HepG2 (cell line): ENCODE results near the gene TIAM2. TPM values are rescaled to one million over a fixed set of nuclear protein-coding genes. Genes with fewer than 3 reads are reported as not detected.

Experiments
- ATAC-seq: fragments of 200-7000 bp; cut with Tn5 transposase; 3 replicates; pipeline ENCODE4 v1.9.1; 2020; ENCODE audit warnings: mild to moderate bottlenecking, moderate library complexity
- BruUV-seq: library from RNA; stranded (reverse); fragments of 400-500 nt; replicated peaks from 2 replicates; lab custom pipeline; 2021; lab: Mats Ljungman, UMichigan
- CTCF ChIA-PET: fragments of 300-600 bp; formaldehyde crosslinking; extraction: SDS; loops from one replicate; lab custom pipeline; 2021; ENCODE audit warnings: low total read pairs, inconsistent platforms, low intra/inter-chr PET ratio; lab: Yijun Ruan, JAX
- POLR2A ChIA-PET: fragments of 350-600 bp; sonication (Branson Sonifier 250); formaldehyde crosslinking; loops from one replicate; lab custom pipeline; 2020; ENCODE audit warnings: antibody characterized with exemption, inconsistent platforms; lab: Yijun Ruan, JAX
- DNase-seq: peaks from one replicate; pipeline ENCODE4 v3.0.0-alpha.2; 2015; ENCODE audit warnings: low spot score
- FAIRE-seq: peaks from 3 replicates; lab custom pipeline; 2011; peaks lifted over from hg19 to GRCh38; lab: Jason Lieb, UNC
- H2AFZ ChIP-seq: one replicate; pipeline ENCODE4 v1.6.1; 2011; ENCODE audit warnings: low read length, inconsistent platforms
- H3K27ac ChIP-seq: fragments of 300-600 bp; 3 replicates; pipeline ENCODE4 v1.8.0; 2011; ENCODE audit warnings: mixed run types, mild to moderate bottlenecking, mixed read lengths, low read length, inconsistent platforms; ENCODE audit not compliant: insufficient read depth; ENCODE audit errors: extremely low read length
- H3K27me3 ChIP-seq, 2 experiments: fragments of 200-600 bp in 1 of 2; 2 replicates in 1 of 2; 3 replicates in 1 of 2; pipeline versions ENCODE4 v1.6.0 to v1.8.0; 2011; ENCODE audit warnings: low read length in 2 of 2, mild to moderate bottlenecking in 2 of 2, moderate library complexity in 2 of 2, inconsistent platforms in 1 of 2; ENCODE audit not compliant: insufficient read depth in 2 of 2, control insufficient read depth in 1 of 2
- H3K36me3 ChIP-seq, 2 experiments: fragments of 200-600 bp in 1 of 2; replicated peaks in 1 of 2; 2 replicates in 1 of 2; 3 replicates in 1 of 2; pipeline versions ENCODE4 v1.5.1 to v1.8.0; 2011; ENCODE audit warnings: low read length in 2 of 2, inconsistent platforms in 1 of 2; ENCODE audit not compliant: insufficient read depth in 2 of 2, control insufficient read depth in 1 of 2
- H3K4me1 ChIP-seq: 2 replicates; pipeline ENCODE4 v1.5.1; 2012; ENCODE audit warnings: low read length, inconsistent platforms; ENCODE audit not compliant: insufficient read depth
- H3K4me2 ChIP-seq: 2 replicates; pipeline ENCODE4 v1.6.0; 2011; ENCODE audit warnings: low read depth, low read length, inconsistent platforms
- H3K4me3 ChIP-seq, 3 experiments: fragments of 200-600 bp in 1 of 3; sonication (generic), shearing (Covaris generic) in 1 of 3; replicated peaks in 1 of 3; 2 replicates each; pipeline ENCODE4 v1.5.1; 2011 to 2016; ENCODE audit warnings: low read length in 3 of 3, inconsistent platforms in 2 of 3, low read depth in 2 of 3, mild to moderate bottlenecking in 2 of 3, control low read depth in 1 of 3, mixed read lengths in 1 of 3; ENCODE audit not compliant: insufficient read depth in 1 of 3
- H3K79me2 ChIP-seq: one replicate; pipeline ENCODE4 v1.6.1; 2011; ENCODE audit warnings: low read length, inconsistent platforms; ENCODE audit not compliant: insufficient read depth
- H3K9ac ChIP-seq: 2 replicates; pipeline ENCODE4 v1.6.0; 2011; ENCODE audit warnings: mild to moderate bottlenecking, low read depth, low read length, inconsistent platforms; ENCODE audit not compliant: insufficient read depth
- H3K9me3 ChIP-seq: 2 replicates; pipeline ENCODE4 v1.5.1; 2012; ENCODE audit warnings: mild to moderate bottlenecking, low read length
- H4K20me1 ChIP-seq: 2 replicates; pipeline ENCODE4 v1.6.0; 2011; ENCODE audit warnings: inconsistent platforms, mild to moderate bottlenecking, low read length, moderate library complexity; ENCODE audit not compliant: insufficient read depth
- BORCS8-MEF2B ChIP-seq: sonication (generic); formaldehyde crosslinking; IDR thresholded peaks from 2 replicates; pipeline ENCODE4 v1.8.0; 2022; ENCODE audit warnings: mild to moderate bottlenecking, missing genetic modification reagents
- EED ChIP-seq: sonication (generic); formaldehyde crosslinking; IDR thresholded peaks from 2 replicates; pipeline ENCODE4 v1.5.0; 2020; ENCODE audit warnings: mild to moderate bottlenecking, missing genetic modification reagents
- ESRRA ChIP-seq: sonication (generic); formaldehyde crosslinking; IDR thresholded peaks from 2 replicates; pipeline ENCODE4 v1.5.1; 2020; ENCODE audit warnings: mild to moderate bottlenecking, low read depth, missing genetic modification reagents
- GABPA ChIP-seq, 2 experiments: IDR thresholded peaks; 2 replicates each; pipeline ENCODE4 v1.6.1; 2011 to 2016; ENCODE audit warnings: low read depth in 2 of 2, low read length in 1 of 2, missing biosample characterization in 1 of 2, missing genetic modification characterization in 1 of 2
- HOXA7 ChIP-seq: sonication (generic); formaldehyde crosslinking; IDR thresholded peaks from 2 replicates; pipeline ENCODE4 v1.8.1; 2022; ENCODE audit warnings: mild to moderate bottlenecking, missing genetic modification reagents, moderate library complexity
- IRF1 ChIP-seq: sonication (generic); formaldehyde crosslinking; IDR thresholded peaks from 2 replicates; pipeline ENCODE4 v1.4.0; 2020; ENCODE audit warnings: low read depth, mild to moderate bottlenecking, missing genetic modification reagents
- MAF1 ChIP-seq: sonication (generic); formaldehyde crosslinking; IDR thresholded peaks from 2 replicates; pipeline ENCODE4 v1.5.0; 2020; ENCODE audit warnings: missing genetic modification reagents, borderline replicate concordance
- MYNN ChIP-seq: sonication (generic); formaldehyde crosslinking; IDR thresholded peaks from 2 replicates; pipeline ENCODE4 v1.4.0; 2020; ENCODE audit warnings: mild to moderate bottlenecking, low read depth, missing genetic modification reagents
- ONECUT2 ChIP-seq: sonication (generic); formaldehyde crosslinking; IDR thresholded peaks from 2 replicates; pipeline ENCODE4 v1.4.0; 2020; ENCODE audit warnings: missing genetic modification reagents
- RFX1 ChIP-seq: fragments of 450-650 bp; IDR thresholded peaks from 2 replicates; pipeline ENCODE4 v1.6.1; 2017
- SMARCE1 ChIP-seq: fragments of 450-650 bp; IDR thresholded peaks from 2 replicates; pipeline ENCODE4 v1.6.1; 2017; ENCODE audit warnings: borderline replicate concordance
- ZBTB37 ChIP-seq: sonication (generic); formaldehyde crosslinking; IDR thresholded peaks from 2 replicates; pipeline ENCODE4 v1.4.0; 2020; ENCODE audit warnings: mild to moderate bottlenecking, missing genetic modification reagents
- ZBTB4 ChIP-seq: sonication (generic); formaldehyde crosslinking; IDR thresholded peaks from 2 replicates; pipeline ENCODE4 v1.4.0; 2020; ENCODE audit warnings: missing genetic modification reagents, mild to moderate bottlenecking, borderline replicate concordance
- ZNF18 ChIP-seq: sonication (generic); formaldehyde crosslinking; IDR thresholded peaks from 2 replicates; pipeline ENCODE4 v1.8.0; 2022; ENCODE audit warnings: mild to moderate bottlenecking, missing genetic modification reagents; ENCODE audit not compliant: insufficient replicate concordance
- ZNF547 ChIP-seq: sonication (generic); formaldehyde crosslinking; IDR thresholded peaks from 2 replicates; pipeline ENCODE4 v1.5.1; 2020; ENCODE audit warnings: mild to moderate bottlenecking, missing genetic modification reagents
- ZNF549 ChIP-seq: sonication (generic); formaldehyde crosslinking; IDR thresholded peaks from 2 replicates; pipeline ENCODE4 v1.5.0; 2020; ENCODE audit warnings: missing genetic modification reagents
- ZNF660 ChIP-seq: sonication (generic); formaldehyde crosslinking; IDR thresholded peaks from 2 replicates; pipeline ENCODE4 v1.5.1; 2020; ENCODE audit warnings: mild to moderate bottlenecking, low read depth, missing genetic modification reagents, borderline replicate concordance
- ZNF749 ChIP-seq: sonication (generic); formaldehyde crosslinking; IDR thresholded peaks from 2 replicates; pipeline ENCODE4 v1.8.0; 2022; ENCODE audit warnings: mild to moderate bottlenecking, missing genetic modification reagents, moderate library complexity, borderline replicate concordance
- WGBS: methylation state at CpG from one replicate; pipeline ENCODE4 v1.1.6; 2017; ENCODE audit warnings: low lambda C conversion rate; 5-methylcytosine and 5-hydroxymethylcytosine counted together
- in situ Hi-C: cut with HindIII; loops from 2 replicates; pipeline ENCODE4 v1.10.0; 2017; ENCODE audit warnings: low pct_unique_long_range_greater_than_20kb; ENCODE audit not compliant: extremely low pct_ligation_motif_present
- intact Hi-C: fragments of 100-400 bp; cut with micrococcal nuclease; formaldehyde crosslinking; loops from one replicate; pipeline ENCODE4 v1.10.0; 2022; ENCODE audit not compliant: unreplicated experiment
- polyA plus RNA-seq, 8 experiments: library from polyadenylated mRNA; depleted of rRNA in 3 of 8; stranded (reverse) in 7 of 8; unstranded in 1 of 8; fragments of >200 nt; fragmentation: Illumina TruSeq in 4 of 8; extraction: Trizol in 4 of 8; gene quantifications; 2 replicates each; pipeline versions ENCODE4 v1.2.1 to v1.2.3, GENCODE V29; 2011 to 2016; ENCODE audit warnings: low read depth in 4 of 8, missing spikeins in 1 of 8, mixed read lengths in 1 of 8; ENCODE audit not compliant: insufficient read depth in 1 of 8
- total RNA-seq, 5 experiments: library from RNA; depleted of rRNA; stranded (reverse); fragments of >200 nt; fragmentation: Illumina TruSeq; extraction: Trizol; gene quantifications; 2 replicates each; pipeline ENCODE4 v1.2.3, GENCODE V29; 2016; ENCODE audit warnings: low read depth in 1 of 5

TIAM2 gene
- total and polyA plus RNA-seq, 2 of the 13 experiments (the other 11 are each of a cell fraction or from before 2014, with no cell fraction given): 4.1 to 4.5 TPM

GRCh38 chr6:154998855-154999254, 3.7 kb downstream of the TIAM2 start:
- FAIRE-seq: no peak
- no peak for ATAC-seq
- DNase-seq: peak; percentile 78
- Histone ChIP-seq H3K9ac (no peak overlapping the region), H3K4me3 (no peak overlapping the region), H3K27me3 (peaks cover 0 to 19% of the 10 kb centered on the region in 2 experiments; a peak in 3 of 5 replicates), H3K27ac (no peak overlapping the region), H4K20me1 (no peaks in the 10 kb centered on the region), H3K36me3 (no peaks in the 10 kb centered on the region), H3K4me2 (peak overlapping the region; percentile 6; the same call in 1 of the 2 replicates), H3K9me3 (no peaks in the 10 kb centered on the region), H3K79me2 (no peaks in the 10 kb centered on the region), H3K4me1 (peaks cover 53% of the 10 kb centered on the region), H2AFZ (no peak overlapping the region)
- no TSS peak for BruUV-seq
- ChIA-PET POLR2A (no interaction called here), CTCF (no interaction called here)
- 48% methylated on average over 2 of the region's 2 CpGs for WGBS
- in situ Hi-C loops (no loop called here), intact Hi-C loops (no loop called here)
- TF ChIP-seq MYNN (CRISPR knock-in tag) (no peak), ONECUT2 (CRISPR knock-in tag) (no peak), ZNF18 (no peak), RFX1 (no peak), ZBTB4 (CRISPR knock-in tag) (no peak), ZBTB37 (no peak), IRF1 (CRISPR knock-in tag) (no peak), HOXA7 (no peak), BORCS8-MEF2B (CRISPR knock-in tag) (no peak), ESRRA (no peak), ZNF660 (no peak), ZNF547 (CRISPR knock-in tag) (no peak), GABPA (IDR thresholded peaks at IDR 0.05; ENCODE audit: low read depth, low read length) (no peak), GABPA (CRISPR knock-in tag; IDR thresholded peaks at IDR 0.05; ENCODE audit: low read depth) (no peak), ZNF749 (CRISPR knock-in tag) (no peak), MAF1 (CRISPR knock-in tag) (no peak), EED (CRISPR knock-in tag) (no peak), SMARCE1 (no peak), ZNF549 (CRISPR knock-in tag) (no peak)
